ENCODE measurements around the gene TRPV5.

- TF ChIP-seq, protein P1, sequence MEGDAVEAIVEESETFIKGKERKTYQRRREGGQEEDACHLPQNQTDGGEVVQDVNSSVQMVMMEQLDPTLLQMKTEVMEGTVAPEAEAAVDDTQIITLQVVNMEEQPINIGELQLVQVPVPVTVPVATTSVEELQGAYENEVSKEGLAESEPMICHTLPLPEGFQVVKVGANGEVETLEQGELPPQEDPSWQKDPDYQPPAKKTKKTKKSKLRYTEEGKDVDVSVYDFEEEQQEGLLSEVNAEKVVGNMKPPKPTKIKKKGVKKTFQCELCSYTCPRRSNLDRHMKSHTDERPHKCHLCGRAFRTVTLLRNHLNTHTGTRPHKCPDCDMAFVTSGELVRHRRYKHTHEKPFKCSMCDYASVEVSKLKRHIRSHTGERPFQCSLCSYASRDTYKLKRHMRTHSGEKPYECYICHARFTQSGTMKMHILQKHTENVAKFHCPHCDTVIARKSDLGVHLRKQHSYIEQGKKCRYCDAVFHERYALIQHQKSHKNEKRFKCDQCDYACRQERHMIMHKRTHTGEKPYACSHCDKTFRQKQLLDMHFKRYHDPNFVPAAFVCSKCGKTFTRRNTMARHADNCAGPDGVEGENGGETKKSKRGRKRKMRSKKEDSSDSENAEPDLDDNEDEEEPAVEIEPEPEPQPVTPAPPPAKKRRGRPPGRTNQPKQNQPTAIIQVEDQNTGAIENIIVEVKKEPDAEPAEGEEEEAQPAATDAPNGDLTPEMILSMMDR (IDR thresholded peaks at IDR 0.05): no peak
- no peak for TF ChIP-seq POLR2A (IDR thresholded peaks at IDR 0.05; ENCODE audit: low read depth)
- no peak for TF ChIP-seq EP300 (IDR thresholded peaks at IDR 0.05)
- TF ChIP-seq POLR2AphosphoS5 (IDR thresholded peaks at IDR 0.05): no peak
Observed at GRCh38 chr7:142917447-142917846, 16.1 kb downstream of the TRPV5 start.
